HCT116 (cell line): ENCODE data around the gene UBQLN4.

ENCODE experiments used
- EZH2 ChIP-seq: fragments of 200-600 bp; sonication (generic); IDR thresholded peaks from 2 replicates; pipeline ENCODE4 v1.6.1; 2017; ENCODE audit warnings: antibody characterized with exemption, mixed run types
- JUND ChIP-seq: IDR thresholded peaks from 2 replicates; pipeline ENCODE4 v1.6.1; 2012
- POLR2A ChIP-seq: IDR thresholded peaks from 2 replicates; pipeline ENCODE4 v1.7.0; 2011; ENCODE audit warnings: borderline replicate concordance; ENCODE audit not compliant: insufficient read depth, insufficient read length; ENCODE audit errors: extremely low read depth
- POLR2AphosphoS5 ChIP-seq: IDR thresholded peaks from 2 replicates; pipeline ENCODE4 v1.6.1; 2011; ENCODE audit warnings: mild to moderate bottlenecking, low read depth, low read length, moderate library complexity
- SP1 ChIP-seq: IDR thresholded peaks from 2 replicates; pipeline ENCODE4 v1.6.1; 2012; ENCODE audit warnings: low read depth
- TF ChIP-seq, protein P1 (sequence below), 3 experiments: fragments of 200-600 bp in 1 of 3; sonication (generic) in 1 of 3; IDR thresholded peaks in 2 of 3; conservative IDR thresholded peaks in 1 of 3; 2 replicates each; pipeline ENCODE4 v1.5.1; 2012 to 2017; ENCODE audit warnings: low read depth in 2 of 3, low read length in 2 of 3, antibody characterized with exemption in 1 of 3, borderline replicate concordance in 1 of 3, control low read depth in 1 of 3, mild to moderate bottlenecking in 1 of 3, mixed read lengths in 1 of 3, mixed run types in 1 of 3, moderate library complexity in 1 of 3; ENCODE audit not compliant: insufficient read depth in 1 of 3
- TF ChIP-seq, protein P2 (sequence below): IDR thresholded peaks from 2 replicates; pipeline ENCODE4 v1.6.1; 2012

DNA sequence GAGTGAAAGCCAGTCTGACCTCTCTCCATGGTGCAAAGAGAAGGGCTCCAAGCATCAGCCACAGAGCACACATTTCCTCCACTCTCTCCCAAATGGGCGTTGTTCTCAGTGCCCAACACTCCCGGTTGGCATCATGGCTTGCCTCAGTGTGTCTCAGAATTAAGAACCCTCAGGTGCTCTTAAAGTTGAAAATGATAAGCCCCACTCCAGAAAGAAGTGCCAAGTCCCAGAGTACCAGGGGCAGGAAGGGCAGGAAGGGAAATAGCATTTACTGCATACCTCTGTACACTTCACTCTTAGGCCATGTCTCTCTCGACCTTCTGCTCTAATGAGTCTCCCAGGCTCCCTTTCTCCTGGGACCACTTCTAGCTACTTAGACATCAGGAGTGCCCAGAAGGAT lies 60.0 kb downstream of the UBQLN4 start:
- TF ChIP-seq, protein P1, sequence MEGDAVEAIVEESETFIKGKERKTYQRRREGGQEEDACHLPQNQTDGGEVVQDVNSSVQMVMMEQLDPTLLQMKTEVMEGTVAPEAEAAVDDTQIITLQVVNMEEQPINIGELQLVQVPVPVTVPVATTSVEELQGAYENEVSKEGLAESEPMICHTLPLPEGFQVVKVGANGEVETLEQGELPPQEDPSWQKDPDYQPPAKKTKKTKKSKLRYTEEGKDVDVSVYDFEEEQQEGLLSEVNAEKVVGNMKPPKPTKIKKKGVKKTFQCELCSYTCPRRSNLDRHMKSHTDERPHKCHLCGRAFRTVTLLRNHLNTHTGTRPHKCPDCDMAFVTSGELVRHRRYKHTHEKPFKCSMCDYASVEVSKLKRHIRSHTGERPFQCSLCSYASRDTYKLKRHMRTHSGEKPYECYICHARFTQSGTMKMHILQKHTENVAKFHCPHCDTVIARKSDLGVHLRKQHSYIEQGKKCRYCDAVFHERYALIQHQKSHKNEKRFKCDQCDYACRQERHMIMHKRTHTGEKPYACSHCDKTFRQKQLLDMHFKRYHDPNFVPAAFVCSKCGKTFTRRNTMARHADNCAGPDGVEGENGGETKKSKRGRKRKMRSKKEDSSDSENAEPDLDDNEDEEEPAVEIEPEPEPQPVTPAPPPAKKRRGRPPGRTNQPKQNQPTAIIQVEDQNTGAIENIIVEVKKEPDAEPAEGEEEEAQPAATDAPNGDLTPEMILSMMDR (IDR thresholded peaks at IDR 0.05 in 2 of 3, conservative IDR thresholded peaks at IDR 0.05 in 1 of 3; ENCODE audit: borderline replicate concordance in 1 of 3, insufficient read depth in 1 of 3, low read depth in 2 of 3, low read length in 2 of 3): no peak
- no peak for TF ChIP-seq JUND
- TF ChIP-seq POLR2A: no peak
- TF ChIP-seq, protein P2, sequence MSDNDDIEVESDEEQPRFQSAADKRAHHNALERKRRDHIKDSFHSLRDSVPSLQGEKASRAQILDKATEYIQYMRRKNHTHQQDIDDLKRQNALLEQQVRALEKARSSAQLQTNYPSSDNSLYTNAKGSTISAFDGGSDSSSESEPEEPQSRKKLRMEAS: no peak
- no peak for TF ChIP-seq EZH2
- TF ChIP-seq SP1: no peak
- TF ChIP-seq POLR2AphosphoS5: no peak
